Endothelial cell of umbilical vein (primary cell): ENCODE results near the gene CYP8B1. TPM values are rescaled to one million over a fixed set of nuclear protein-coding genes. Genes with fewer than 3 reads are reported as not detected.

Source experiments
- BruUV-seq: library from RNA; stranded (reverse); fragments of 400-500 nt; replicated peaks from 2 replicates; lab custom pipeline; 2021; lab: Mats Ljungman, UMichigan
- CTCF ChIA-PET: fragments of 300-600, 350-600 bp; sonication (Branson Sonifier 250); formaldehyde crosslinking; loops from one replicate; lab custom pipeline; 2021; ENCODE audit warnings: antibody characterized with exemption, inconsistent platforms; lab: Charles Lee
- POLR2A ChIA-PET: fragments of 300-600, 350-600 bp; sonication (Branson Sonifier 250); formaldehyde crosslinking; loops from one replicate; lab custom pipeline; 2021; ENCODE audit warnings: antibody characterized with exemption, inconsistent platforms; lab: Charles Lee
- DNase-seq: peaks from one replicate; pipeline ENCODE4 v3.0.0-alpha.2; 2011; ENCODE audit warnings: low read depth, low spot score
- FAIRE-seq: peaks from 2 replicates; lab custom pipeline; 2011; peaks lifted over from hg19 to GRCh38; lab: Jason Lieb, UNC
- H2AFZ ChIP-seq: 2 replicates; pipeline ENCODE4 v1.6.0; 2012; ENCODE audit warnings: low read depth, low read length, control low read depth, inconsistent platforms
- H3K27ac ChIP-seq: 2 replicates; pipeline ENCODE4 v1.5.1; 2011; ENCODE audit warnings: low read depth, mild to moderate bottlenecking, control low read depth, low read length, moderate library complexity; ENCODE audit not compliant: insufficient read depth
- H3K27me3 ChIP-seq, 2 experiments: 2 replicates each; pipeline versions ENCODE4 v1.6.0 to v1.6.1; 2011; ENCODE audit warnings: low read length in 2 of 2, mixed read lengths in 1 of 2; ENCODE audit not compliant: control insufficient read depth in 2 of 2, insufficient read depth in 2 of 2
- H3K36me3 ChIP-seq, 2 experiments: 2 replicates in 1 of 2; 3 replicates in 1 of 2; pipeline ENCODE4 v1.5.1; 2011; ENCODE audit warnings: low read length in 2 of 2, mild to moderate bottlenecking in 1 of 2, moderate library complexity in 1 of 2; ENCODE audit not compliant: control insufficient read depth in 2 of 2, insufficient read depth in 2 of 2; ENCODE audit errors: extremely low read depth in 1 of 2
- H3K4me1 ChIP-seq: 3 replicates; pipeline ENCODE4 v1.5.1; 2011; ENCODE audit warnings: mild to moderate bottlenecking, low read length; ENCODE audit not compliant: control insufficient read depth, insufficient read depth; ENCODE audit errors: extremely low read depth
- H3K4me2 ChIP-seq: 2 replicates; pipeline ENCODE4 v1.6.1; 2011; ENCODE audit warnings: low read length, control low read depth, mixed read lengths; ENCODE audit not compliant: insufficient read depth
- H3K4me3 ChIP-seq, 3 experiments: fragments of 200-600 bp in 1 of 3; sonication (generic), shearing (Covaris generic) in 1 of 3; replicated peaks in 1 of 3; 2 replicates each; pipeline ENCODE4 v1.5.1; 2011 to 2016; ENCODE audit warnings: control low read depth in 3 of 3, low read length in 3 of 3, mild to moderate bottlenecking in 2 of 3, inconsistent platforms in 1 of 3, low read depth in 1 of 3, moderate library complexity in 1 of 3; ENCODE audit not compliant: insufficient read depth in 1 of 3
- H3K79me2 ChIP-seq: 2 replicates; pipeline ENCODE4 v1.6.0; 2012; ENCODE audit warnings: low read length, inconsistent platforms; ENCODE audit not compliant: control insufficient read depth, insufficient read depth
- H3K9ac ChIP-seq: replicated peaks from 2 replicates; pipeline ENCODE3; 2011; ENCODE audit warnings: low read length, control low read depth; ENCODE audit not compliant: insufficient read depth; ENCODE audit errors: extremely low read depth
- H3K9me1 ChIP-seq: replicated peaks from 3 replicates; pipeline ENCODE4 v1.6.0; 2011; ENCODE audit warnings: mild to moderate bottlenecking, low read length; ENCODE audit not compliant: control insufficient read depth, insufficient read depth; ENCODE audit errors: extremely low read depth
- H3K9me3 ChIP-seq: replicated peaks from 2 replicates; pipeline ENCODE4 v1.5.1; 2012; ENCODE audit warnings: low read length, inconsistent platforms; ENCODE audit not compliant: control insufficient read depth, insufficient read depth
- H4K20me1 ChIP-seq: replicated peaks from 2 replicates; pipeline ENCODE3; 2011; ENCODE audit warnings: mild to moderate bottlenecking, low read length; ENCODE audit not compliant: control insufficient read depth, insufficient read depth; ENCODE audit errors: extremely low read depth
- EZH2 ChIP-seq: IDR thresholded peaks from 2 replicates; pipeline ENCODE4 v1.6.1; 2012; ENCODE audit warnings: borderline replicate concordance, low read depth, mild to moderate bottlenecking, moderate library complexity, low read length, inconsistent platforms; ENCODE audit not compliant: severe bottlenecking
- FOS ChIP-seq: IDR thresholded peaks from 2 replicates; pipeline ENCODE4 v1.6.1; 2011; ENCODE audit warnings: mild to moderate bottlenecking, low read length, moderate library complexity, borderline replicate concordance; ENCODE audit not compliant: insufficient read depth
- GATA2 ChIP-seq: IDR thresholded peaks from 2 replicates; pipeline ENCODE4 v1.7.0; 2011; ENCODE audit warnings: low read depth, mild to moderate bottlenecking, moderate library complexity, mixed read lengths, low read length; ENCODE audit not compliant: insufficient read length, insufficient read depth
- JUN ChIP-seq: IDR thresholded peaks from 2 replicates; pipeline ENCODE4 v1.6.1; 2011; ENCODE audit warnings: borderline replicate concordance, low read depth; ENCODE audit not compliant: insufficient read length, insufficient read depth
- MYC ChIP-seq: IDR thresholded peaks from one replicate; pipeline ENCODE4 v1.6.1; 2011; ENCODE audit warnings: mild to moderate bottlenecking, low read depth, low read length
- POLR2A ChIP-seq: IDR thresholded peaks from 2 replicates; pipeline ENCODE4 v1.6.1; 2012; ENCODE audit warnings: low read depth, mild to moderate bottlenecking, control low read depth, low read length
- POLR2AphosphoS5 ChIP-seq: IDR thresholded peaks from 2 replicates; pipeline ENCODE4 v1.6.1; 2012; ENCODE audit warnings: low read depth, mild to moderate bottlenecking, control low read depth, low read length, moderate library complexity; ENCODE audit not compliant: insufficient read depth
- dilution Hi-C: fragments of 300-500 bp; cut with MboI; formaldehyde crosslinking; loops from one replicate; pipeline ENCODE4 v1.15.0; 2019; ENCODE audit warnings: low sequenced_read_pairs; ENCODE audit not compliant: extremely low pct_ligation_motif_present
- intact Hi-C: fragments of 100-400 bp; cut with micrococcal nuclease; formaldehyde crosslinking; loops from one replicate; pipeline ENCODE4 v1.10.0; 2022
- polyA plus RNA-seq, 4 experiments: library from polyadenylated mRNA; depleted of rRNA in 3 of 4; stranded (reverse) in 3 of 4; unstranded in 1 of 4; fragments of >200 nt; gene quantifications; 2 replicates each; pipeline versions ENCODE4 v1.2.1 to v1.2.3, GENCODE V29; 2011 to 2012; ENCODE audit warnings: missing spikeins in 1 of 4
- total RNA-seq: library from RNA; stranded (reverse); gene quantifications from 2 replicates; pipeline ENCODE4 v1.2.3, GENCODE V29; 2021
- TF ChIP-seq, protein P1 (sequence below): IDR thresholded peaks from 2 replicates; pipeline ENCODE4 v1.6.1; 2011; ENCODE audit not compliant: insufficient read depth, insufficient read length
- TF ChIP-seq, protein P2 (sequence below), 2 donors: IDR thresholded peaks; 1 replicate in 1 of 2; 2 replicates in 1 of 2; pipeline ENCODE4 v1.5.1; 2011; ENCODE audit warnings: low read length in 2 of 2, mild to moderate bottlenecking in 2 of 2, moderate library complexity in 2 of 2, control low read depth in 1 of 2, inconsistent platforms in 1 of 2, low read depth in 1 of 2; ENCODE audit not compliant: insufficient read depth in 1 of 2; ENCODE audit errors: extremely low read depth in 1 of 2

Gene CYP8B1
- total and polyA plus RNA-seq, 2 donors (not counting 3 experiments of a cell fraction or from before 2014, with no cell fraction given), result not detected

DNA sequence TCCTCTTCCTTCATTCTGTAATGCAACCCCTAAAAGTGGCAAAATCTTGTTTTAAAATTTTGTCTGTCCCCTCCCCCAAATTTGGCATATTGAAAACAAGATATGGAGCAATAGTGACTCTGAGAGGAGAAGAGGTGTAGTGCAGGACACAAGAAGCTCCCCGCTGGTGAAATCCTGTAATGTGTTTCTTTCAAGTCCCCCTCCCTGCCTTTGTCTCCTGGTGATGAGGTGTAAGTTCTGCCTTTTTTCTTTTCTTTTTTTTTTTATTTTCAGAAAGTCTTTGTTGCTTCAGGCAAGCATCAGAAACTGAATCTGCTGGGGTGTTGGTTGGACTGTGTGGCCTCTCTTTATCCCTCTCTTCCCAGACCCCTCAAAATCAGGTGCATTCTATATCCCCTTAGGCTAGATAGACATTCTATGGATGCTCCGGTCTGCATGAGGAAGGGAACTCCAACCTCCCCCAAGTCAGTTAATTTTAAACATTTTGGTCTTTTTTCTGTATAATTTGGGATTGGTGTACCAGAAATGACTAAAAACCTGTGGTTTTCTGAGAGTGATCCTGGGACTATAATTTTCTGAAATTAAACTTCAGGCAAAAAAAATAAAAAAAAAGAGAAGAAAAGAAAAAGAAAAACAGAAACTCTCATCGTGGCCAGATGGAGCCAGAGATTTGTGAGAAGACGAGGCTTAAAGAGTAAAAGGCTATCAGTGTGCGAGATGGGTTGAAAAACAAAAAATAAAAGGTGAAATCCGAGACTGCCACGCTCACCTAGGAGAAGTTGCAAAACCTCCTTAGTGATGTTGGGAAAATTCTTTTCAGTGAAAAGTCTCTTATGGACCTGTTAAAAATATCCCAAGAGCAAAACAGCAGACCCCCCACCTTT lies 45.0 kb downstream of the CYP8B1 start:
- ChIA-PET POLR2A (no interaction called here), CTCF (interaction anchor here (0.9 to 3.1 kb wide), 14 partner anchors 9 to 323 kb away, joined by 3 to 24 read pairs (median 4); partner anchors contain the start of gene HIGD1A)
- no peak overlapping the region for H3K4me2 ChIP-seq
- no peak overlapping the region for H3K9ac ChIP-seq
- H3K36me3 ChIP-seq, result no peaks in the 10 kb centered on the region
- no TSS peak for BruUV-seq
- H3K27me3 ChIP-seq, result peaks cover 6 to 8% of the 10 kb centered on the region in 2 experiments
- intact Hi-C loops (loop anchor here (1.0 to 5.0 kb wide), 3 partner anchors 50 to 1367 kb away; no protein-coding TSS in a partner anchor), dilution Hi-C loops (no loop called here)
- no peaks in the 10 kb centered on the region for H3K9me3 ChIP-seq
- no peak for FAIRE-seq
- TF ChIP-seq MYC, result no peak
- TF ChIP-seq POLR2AphosphoS5, result no peak
- TF ChIP-seq POLR2A, result no peak
- TF ChIP-seq, protein P1, sequence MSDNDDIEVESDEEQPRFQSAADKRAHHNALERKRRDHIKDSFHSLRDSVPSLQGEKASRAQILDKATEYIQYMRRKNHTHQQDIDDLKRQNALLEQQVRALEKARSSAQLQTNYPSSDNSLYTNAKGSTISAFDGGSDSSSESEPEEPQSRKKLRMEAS, result no peak
- no peak for TF ChIP-seq EZH2
- TF ChIP-seq FOS, result no peak
- TF ChIP-seq, protein P2, sequence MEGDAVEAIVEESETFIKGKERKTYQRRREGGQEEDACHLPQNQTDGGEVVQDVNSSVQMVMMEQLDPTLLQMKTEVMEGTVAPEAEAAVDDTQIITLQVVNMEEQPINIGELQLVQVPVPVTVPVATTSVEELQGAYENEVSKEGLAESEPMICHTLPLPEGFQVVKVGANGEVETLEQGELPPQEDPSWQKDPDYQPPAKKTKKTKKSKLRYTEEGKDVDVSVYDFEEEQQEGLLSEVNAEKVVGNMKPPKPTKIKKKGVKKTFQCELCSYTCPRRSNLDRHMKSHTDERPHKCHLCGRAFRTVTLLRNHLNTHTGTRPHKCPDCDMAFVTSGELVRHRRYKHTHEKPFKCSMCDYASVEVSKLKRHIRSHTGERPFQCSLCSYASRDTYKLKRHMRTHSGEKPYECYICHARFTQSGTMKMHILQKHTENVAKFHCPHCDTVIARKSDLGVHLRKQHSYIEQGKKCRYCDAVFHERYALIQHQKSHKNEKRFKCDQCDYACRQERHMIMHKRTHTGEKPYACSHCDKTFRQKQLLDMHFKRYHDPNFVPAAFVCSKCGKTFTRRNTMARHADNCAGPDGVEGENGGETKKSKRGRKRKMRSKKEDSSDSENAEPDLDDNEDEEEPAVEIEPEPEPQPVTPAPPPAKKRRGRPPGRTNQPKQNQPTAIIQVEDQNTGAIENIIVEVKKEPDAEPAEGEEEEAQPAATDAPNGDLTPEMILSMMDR (IDR thresholded peaks at IDR 0.05; ENCODE audit: extremely low read depth in 1 of 2, insufficient read depth in 1 of 2, low read depth in 1 of 2, low read length in 2 of 2), result no peak
- TF ChIP-seq GATA2, result no peak
- TF ChIP-seq JUN, result no peak
- DNase-seq, result no peak
- no peak overlapping the region for H2AFZ ChIP-seq
- H3K79me2 ChIP-seq, result no peaks in the 10 kb centered on the region
- no peaks in the 10 kb centered on the region for H3K9me1 ChIP-seq
- no peak overlapping the region for H3K27ac ChIP-seq
- no peak overlapping the region for H3K4me3 ChIP-seq
- H3K4me1 ChIP-seq, result no peaks in the 10 kb centered on the region
- no peaks in the 10 kb centered on the region for H4K20me1 ChIP-seq
